Activated T-cell treated with anti-CD3 and anti-CD28 coated beads for 24 hours (primary cell): ENCODE data around the gene SIAH2.

Experiments used
- DNase-seq: peaks from one replicate; pipeline ENCODE4 v3.0.0-alpha.2; 2020; ENCODE audit warnings: low read depth

Gene SIAH2

GRCh38 chr3:150773616-150774192, 10.7 kb upstream of the SIAH2 start:
- DNase-seq = no peak

- no peak for DNase-seq
These were observed 8.6 kb upstream of the SIAH2 start for GRCh38 chr3:150771600-150771999.

- no peak for DNase-seq
These were observed 7.7 kb upstream of the SIAH2 start for GRCh38 chr3:150770681-150771080.

- no peak for DNase-seq
These were observed 3.8 kb upstream of the SIAH2 start for GRCh38 chr3:150766742-150767141.

GRCh38 chr3:150765949-150766720, 3.2 kb upstream of the SIAH2 start:
- peak; percentile 46 for DNase-seq

GRCh38 chr3:150764967-150765366, 2.0 kb upstream of the SIAH2 start:
- DNase-seq = no peak

GRCh38 chr3:150764566-150764965, 1.6 kb upstream of the SIAH2 start:
- no peak for DNase-seq

GRCh38 chr3:150763841-150764483, 993 bp upstream of the SIAH2 start:
- peak; percentile 28 for DNase-seq

GRCh38 chr3:150762662-150763121, 277 bp downstream of the SIAH2 start:
- no peak for DNase-seq

GRCh38 chr3:150761831-150762661, 923 bp downstream of the SIAH2 start:
- DNase-seq = no peak

- DNase-seq = peak; percentile 61
These were observed 2.4 kb downstream of the SIAH2 start for GRCh38 chr3:150760431-150761200.

GRCh38 chr3:150759947-150760346, 3.0 kb downstream of the SIAH2 start:
- no peak for DNase-seq

- no peak for DNase-seq
These were observed 3.6 kb downstream of the SIAH2 start for GRCh38 chr3:150759319-150759718.

GRCh38 chr3:150757768-150758167, 5.2 kb downstream of the SIAH2 start:
- no peak for DNase-seq

GRCh38 chr3:150757364-150757763, 5.6 kb downstream of the SIAH2 start:
- no peak for DNase-seq

GRCh38 chr3:150756491-150757059, 6.4 kb downstream of the SIAH2 start:
- no peak for DNase-seq

- DNase-seq = no peak
These were observed 7.1 kb downstream of the SIAH2 start for GRCh38 chr3:150755902-150756301.

GRCh38 chr3:150754896-150755295, 8.1 kb downstream of the SIAH2 start:
- no peak for DNase-seq

GRCh38 chr3:150751781-150752263, 11.1 kb downstream of the SIAH2 start:
- DNase-seq = no peak

- DNase-seq = no peak
These were observed 13.7 kb downstream of the SIAH2 start for GRCh38 chr3:150749255-150749654.

- DNase-seq = no peak
These were observed 14.3 kb downstream of the SIAH2 start for GRCh38 chr3:150748684-150749047.
